GM12874 (cell line): Measurements from ENCODE around the gene ERG28.

ENCODE experiments used
- TF ChIP-seq, protein P1 (sequence below): IDR thresholded peaks from 2 replicates; pipeline ENCODE4 v1.5.1; 2011; ENCODE audit warnings: low read depth, mild to moderate bottlenecking, control low read depth, low read length, moderate library complexity; ENCODE audit not compliant: insufficient read depth

ERG28 gene

DNA sequence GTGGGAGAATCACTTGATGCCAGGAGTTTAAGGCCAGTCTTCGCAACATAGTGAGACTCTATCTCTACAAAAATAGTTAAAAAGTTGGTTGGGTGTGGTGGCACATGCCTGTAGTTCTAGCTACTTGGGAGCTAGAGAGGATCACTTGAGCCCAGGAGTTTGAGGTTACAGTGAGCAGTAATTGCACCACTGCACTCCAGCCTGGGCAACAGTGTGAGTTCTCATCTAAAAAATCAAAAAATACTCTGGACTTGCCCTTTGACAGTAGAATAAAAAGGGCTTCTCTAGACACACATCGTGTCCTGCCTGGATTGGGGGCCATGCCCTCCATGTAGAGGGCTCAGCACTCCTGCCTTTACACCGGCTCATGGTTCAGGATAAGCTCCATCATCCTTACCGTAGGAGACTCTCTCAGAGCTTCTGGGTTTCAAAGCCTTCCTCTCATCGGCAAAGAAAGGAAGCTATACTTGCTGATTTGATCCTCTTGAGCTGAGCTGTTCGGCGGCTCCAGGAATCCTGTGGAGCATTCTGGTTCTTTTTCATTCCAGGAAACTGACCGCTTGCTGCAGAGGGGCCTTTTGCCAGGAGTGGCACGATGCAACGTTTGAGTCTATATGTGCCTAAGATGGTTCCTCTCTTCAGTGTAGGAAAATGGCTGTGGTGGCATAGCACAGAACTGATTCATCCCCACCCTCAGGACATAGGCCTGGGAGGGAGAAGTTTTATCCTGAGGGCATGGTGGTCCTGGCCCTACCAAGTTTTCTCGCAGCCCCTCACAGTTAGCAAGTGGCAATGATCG lies 52.6 kb downstream of the ERG28 start:
- TF ChIP-seq, protein P1, sequence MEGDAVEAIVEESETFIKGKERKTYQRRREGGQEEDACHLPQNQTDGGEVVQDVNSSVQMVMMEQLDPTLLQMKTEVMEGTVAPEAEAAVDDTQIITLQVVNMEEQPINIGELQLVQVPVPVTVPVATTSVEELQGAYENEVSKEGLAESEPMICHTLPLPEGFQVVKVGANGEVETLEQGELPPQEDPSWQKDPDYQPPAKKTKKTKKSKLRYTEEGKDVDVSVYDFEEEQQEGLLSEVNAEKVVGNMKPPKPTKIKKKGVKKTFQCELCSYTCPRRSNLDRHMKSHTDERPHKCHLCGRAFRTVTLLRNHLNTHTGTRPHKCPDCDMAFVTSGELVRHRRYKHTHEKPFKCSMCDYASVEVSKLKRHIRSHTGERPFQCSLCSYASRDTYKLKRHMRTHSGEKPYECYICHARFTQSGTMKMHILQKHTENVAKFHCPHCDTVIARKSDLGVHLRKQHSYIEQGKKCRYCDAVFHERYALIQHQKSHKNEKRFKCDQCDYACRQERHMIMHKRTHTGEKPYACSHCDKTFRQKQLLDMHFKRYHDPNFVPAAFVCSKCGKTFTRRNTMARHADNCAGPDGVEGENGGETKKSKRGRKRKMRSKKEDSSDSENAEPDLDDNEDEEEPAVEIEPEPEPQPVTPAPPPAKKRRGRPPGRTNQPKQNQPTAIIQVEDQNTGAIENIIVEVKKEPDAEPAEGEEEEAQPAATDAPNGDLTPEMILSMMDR: no peak

DNA sequence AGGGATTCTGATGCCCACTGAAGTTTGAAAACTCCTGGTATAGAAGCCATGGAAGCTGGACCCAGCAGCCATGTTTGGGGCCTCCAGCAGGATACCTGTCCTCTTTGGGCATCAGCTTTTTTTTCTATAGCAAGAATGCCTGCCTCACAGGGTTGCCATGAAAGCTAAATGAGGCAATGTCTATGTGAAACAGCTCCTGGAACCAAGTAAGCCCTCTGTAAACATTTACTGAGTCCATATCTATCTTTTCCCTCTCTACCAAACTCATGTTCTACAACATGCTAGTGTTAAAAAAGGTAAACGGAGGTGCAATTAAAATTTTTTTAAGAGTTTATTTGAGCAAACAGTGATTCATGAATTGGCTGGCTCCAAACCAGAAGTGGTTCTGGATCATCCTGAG lies 53.6 kb downstream of the ERG28 start:
- TF ChIP-seq, protein P1: no peak

DNA sequence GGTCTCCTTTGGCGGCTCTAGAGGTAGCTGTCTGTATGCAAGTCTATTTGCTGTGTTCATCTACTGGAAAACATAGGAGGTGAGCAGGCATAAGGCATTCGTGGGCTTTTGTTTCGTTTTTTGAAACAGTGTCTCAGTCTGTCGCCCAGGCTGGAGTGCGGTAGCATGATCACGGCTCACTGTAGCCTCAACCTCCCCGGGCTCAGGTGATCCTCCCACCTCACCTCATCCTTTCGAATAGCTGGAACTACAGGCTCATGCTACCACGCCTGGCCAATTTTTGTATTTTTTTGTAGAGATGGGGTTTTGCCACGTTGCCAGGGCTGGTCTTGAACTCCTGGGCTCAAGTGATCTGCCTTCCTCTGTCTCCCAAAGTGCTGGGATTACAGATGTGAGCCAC lies 54.8 kb downstream of the ERG28 start:
- TF ChIP-seq, protein P1: no peak

DNA sequence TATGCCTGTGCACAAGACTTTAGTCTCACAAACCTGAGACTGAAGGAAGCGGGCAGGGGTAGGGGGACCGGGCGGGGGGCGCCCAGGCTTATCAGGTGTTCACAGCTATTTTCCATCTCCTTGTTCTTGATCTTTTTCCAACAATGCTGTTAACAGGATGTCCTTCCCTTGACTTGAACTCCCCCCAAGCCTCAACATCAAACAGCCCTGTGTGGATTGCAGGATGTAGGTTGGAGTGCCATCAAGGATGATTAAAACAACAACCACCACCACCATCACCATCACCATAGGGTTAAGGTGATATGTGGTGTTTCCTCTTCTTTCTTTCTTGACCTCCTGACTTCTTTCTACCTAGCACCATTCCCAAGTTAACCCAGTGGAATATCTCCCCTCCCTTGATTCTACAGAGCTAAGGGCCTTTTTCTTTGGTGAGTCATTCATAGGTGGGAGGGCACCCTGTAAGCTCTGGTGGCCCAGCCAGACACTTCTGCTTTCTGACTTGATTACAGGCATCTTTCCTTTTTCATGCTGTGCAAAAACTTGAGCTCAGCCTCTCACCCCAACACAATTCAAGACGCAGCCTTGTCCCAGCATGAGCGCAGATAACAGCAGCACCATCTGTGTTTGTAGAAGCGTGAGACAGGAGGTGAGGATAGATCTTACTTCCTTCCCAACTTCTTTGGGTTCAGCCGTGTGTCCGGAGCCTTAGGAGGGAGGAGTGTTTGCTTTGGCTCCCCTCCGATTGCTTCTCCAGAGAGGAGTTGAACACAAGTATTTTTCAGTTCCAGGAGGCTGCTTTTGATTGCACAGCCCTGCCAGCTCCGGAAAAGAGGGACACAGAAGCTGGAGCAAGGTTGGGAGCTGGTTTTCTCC lies 55.5 kb downstream of the ERG28 start:
- TF ChIP-seq, protein P1: no peak

DNA sequence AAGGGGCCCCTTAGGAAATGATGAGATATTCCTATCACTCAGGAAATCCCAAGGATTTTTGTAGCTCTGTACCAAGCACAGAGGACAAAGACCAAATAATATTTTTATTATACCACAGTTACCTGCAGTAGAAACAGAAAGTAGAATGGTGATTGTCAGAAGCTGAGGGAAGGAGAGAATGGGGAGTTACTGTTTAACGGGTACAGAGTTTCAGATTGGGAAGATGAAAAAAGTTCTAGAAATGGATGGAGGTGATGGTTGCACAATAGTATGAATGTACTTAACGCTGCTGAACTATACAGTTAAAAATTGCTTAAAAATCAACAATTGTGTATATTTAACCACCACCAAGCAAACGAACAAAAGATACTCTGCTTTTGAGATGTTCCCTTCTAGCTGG lies 58.2 kb downstream of the ERG28 start:
- TF ChIP-seq, protein P1: no peak
